Gastroesophageal sphincter (tissue), 3 donors: Measurements from ENCODE around the gene CDK5.

Experiments used
- CTCF ChIP-seq, 4 experiments: fragments of 200-600 bp in 2 of 4; fragments of 450-650 bp in 2 of 4; sonication (generic) in 1 of 4; IDR thresholded peaks; one replicate each; pipeline ENCODE4 v1.5.1; 2017 to 2019; ENCODE audit warnings: antibody characterized with exemption in 4 of 4, mild to moderate bottlenecking in 2 of 4, moderate library complexity in 2 of 4
- POLR2AphosphoS5 ChIP-seq: sonication (generic); formaldehyde crosslinking; IDR thresholded peaks from one replicate; pipeline ENCODE4 v1.6.1; 2017; ENCODE audit warnings: antibody characterized with exemption

- no peak for TF ChIP-seq CTCF (IDR thresholded peaks at IDR 0.05)
- TF ChIP-seq POLR2AphosphoS5: no peak
Measured at GRCh38 chr7:151085329-151085690, 27.6 kb upstream of the CDK5 start.
